NCI-H748 treated with DMSO at 0.1 percent for 48 hours (cell line): Measurements from ENCODE around the gene LMNTD1.
A peak's percentile ranks its signal among the peaks of the same experiment; 100 is the strongest.
"Not testable (repeated sequence)": the region's sequence is repeated elsewhere in the genome, so short reads cannot be mapped to it uniquely, and the experiment has no call there.

Experiments
- DNase-seq: peaks from one replicate; lab custom pipeline; 2025; lab: John Stamatoyannopoulos, UW

The LMNTD1 gene

DNA sequence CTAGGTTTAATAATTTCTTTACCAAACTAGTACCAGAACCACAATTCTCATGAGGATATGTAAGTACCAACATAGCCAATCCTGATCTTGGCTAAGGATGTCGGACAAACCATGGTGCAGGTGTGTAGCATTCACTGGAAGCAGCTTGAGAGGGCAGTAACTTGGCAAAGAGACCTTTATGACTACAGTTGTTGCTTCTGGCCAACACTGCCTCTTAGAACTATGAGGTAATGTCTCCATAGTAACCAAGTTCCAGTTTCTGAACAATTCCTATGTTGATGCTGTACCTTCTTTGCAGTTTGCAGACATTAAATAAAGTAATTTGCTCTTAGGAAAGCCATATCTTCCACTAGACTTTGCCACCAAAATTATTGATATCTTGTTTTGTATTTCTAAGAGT lies at the start of gene LMNTD1:
Gene LMNTD1 (minus strand): TSS at position 186 of the 400 bp plus-strand sequence. CDS start 324 bp downstream, outside the sequence.
- DNase-seq, result no peak

DNA sequence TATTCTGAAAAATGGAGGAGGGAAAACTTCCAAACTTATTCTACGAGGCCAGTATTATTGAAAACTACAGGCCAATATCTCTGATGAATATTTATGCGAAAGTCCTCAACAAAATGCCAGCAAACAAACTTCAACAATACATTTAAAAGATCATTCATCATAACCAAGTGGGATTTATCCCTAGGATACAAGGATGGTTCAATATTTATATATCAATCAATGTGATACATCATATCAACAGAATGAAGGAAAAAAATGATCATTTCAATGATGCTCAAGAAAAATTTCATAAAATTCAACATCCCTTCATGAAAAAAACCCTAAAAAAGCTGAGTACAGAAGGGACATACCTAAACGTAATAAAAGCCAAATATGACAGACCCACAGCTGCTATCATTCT lies 45.9 kb upstream of the LMNTD1 start:
- DNase-seq, result no peak

- DNase-seq, result not testable (repeated sequence)
Observed at GRCh38 chr12:25595496-25595895, 42.4 kb upstream of the LMNTD1 start.

DNA sequence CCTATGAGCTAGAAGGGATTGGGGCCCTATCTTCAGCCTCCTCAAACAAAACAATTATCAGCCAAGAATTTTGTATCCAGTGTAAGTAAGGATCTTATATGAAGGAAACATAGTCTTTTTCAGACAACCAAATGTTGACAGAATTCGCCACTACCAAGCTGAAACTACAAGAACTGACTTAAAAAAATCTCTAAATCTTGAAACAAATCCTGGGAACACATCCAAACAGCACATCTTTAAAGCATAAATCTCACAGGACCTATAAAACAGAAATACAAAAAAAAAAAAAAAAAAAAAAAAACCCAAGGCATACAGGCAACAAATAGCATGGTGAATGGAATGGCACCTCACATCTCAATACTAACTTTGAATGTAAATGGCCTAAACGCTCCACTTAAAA lies 41.3 kb upstream of the LMNTD1 start:
- DNase-seq, result no peak

- no peak for DNase-seq
Observed at GRCh38 chr12:25592725-25593495, 39.8 kb upstream of the LMNTD1 start.

DNA sequence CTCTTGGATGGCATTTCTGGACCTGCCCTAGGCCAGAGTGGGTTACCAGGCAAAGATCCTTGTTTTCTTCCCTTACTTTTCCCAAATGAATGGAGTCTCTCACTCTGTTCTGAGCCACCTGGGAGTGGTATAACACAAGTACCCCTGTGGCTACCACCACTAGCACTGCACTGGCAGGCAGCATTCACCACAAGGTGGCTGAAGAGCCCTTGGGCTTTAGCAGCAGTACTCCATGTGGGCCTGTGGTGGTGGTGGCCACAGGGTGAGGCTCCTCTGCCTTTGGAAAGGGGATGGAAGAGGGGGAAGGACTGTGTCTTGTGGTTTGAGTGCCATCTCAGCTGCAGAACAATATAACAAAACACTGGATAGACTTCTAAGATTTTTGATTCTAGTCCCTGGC lies 38.1 kb upstream of the LMNTD1 start:
- DNase-seq, result no peak

DNA sequence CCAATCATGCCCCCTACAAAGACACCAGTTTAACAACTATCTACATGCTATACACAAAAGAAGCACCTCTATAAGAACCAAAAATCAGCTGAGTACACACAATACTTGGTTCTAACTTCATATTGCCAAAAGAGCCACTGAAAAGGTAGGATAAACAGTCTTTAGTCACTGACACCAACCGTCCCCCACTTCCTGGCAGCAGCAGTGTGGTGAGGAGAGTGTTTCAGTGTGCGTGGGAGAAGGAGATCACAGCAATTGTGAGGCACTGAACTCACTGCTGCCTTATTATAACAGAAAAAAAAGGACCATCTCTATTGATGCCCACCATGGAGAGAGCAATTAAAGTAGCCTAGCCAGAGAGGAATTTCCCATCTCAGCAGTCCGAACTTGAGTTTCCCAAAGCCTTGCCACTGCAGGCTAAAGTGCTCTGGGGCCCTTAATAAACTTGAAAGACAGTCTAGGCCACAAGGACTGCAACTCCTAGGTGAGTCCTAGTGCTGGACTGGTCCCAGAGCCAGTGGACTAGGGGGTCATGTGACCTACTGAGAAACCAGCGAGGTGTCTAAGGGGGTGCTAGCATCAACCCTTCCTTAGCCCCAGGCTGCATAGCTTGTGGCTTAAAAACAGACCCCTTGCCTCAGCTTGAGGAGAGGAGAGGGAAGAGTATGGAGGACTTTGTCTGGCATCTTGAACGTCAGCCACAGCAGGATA lies 37.1 kb upstream of the LMNTD1 start:
- DNase-seq, result no peak

DNA sequence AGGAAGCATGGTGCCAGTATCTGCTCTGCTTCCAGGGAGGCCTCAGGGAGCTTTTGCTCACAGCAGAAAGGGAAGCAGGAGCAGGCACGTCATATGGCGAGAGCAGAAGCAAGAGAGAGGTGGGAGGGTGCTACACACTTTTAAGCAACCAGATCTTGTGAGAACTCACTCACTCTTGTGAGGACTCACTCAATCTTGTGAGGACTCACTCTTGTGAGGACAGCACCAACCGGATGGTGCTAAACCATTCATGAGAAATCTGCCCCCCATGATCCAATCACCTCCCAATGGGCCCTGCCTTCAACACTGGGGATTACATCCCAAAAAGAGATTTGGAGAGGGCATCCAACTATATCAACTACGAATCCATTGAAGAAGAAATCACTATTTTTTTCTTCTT lies 34.3 kb upstream of the LMNTD1 start:
- DNase-seq, result no peak

DNA sequence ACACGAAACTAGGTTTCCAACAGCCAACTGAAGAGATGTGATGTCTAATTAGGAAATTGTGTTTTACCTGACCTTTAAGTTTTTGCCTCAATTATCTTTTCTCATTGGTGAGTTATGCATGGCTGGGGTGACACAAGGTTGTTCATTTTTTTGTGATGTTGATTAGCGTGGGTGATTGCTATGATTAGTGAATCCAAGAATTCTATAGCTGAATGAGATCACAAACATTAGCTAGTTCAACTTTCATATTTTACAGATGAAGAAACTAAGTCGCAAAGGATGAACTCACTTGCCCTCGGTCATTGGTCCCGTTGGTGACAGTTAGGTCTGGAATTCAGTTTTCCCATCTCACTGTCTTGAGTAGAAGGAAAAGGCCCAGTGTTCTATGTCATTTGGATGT lies 32.6 kb upstream of the LMNTD1 start:
- DNase-seq, result no peak

DNA sequence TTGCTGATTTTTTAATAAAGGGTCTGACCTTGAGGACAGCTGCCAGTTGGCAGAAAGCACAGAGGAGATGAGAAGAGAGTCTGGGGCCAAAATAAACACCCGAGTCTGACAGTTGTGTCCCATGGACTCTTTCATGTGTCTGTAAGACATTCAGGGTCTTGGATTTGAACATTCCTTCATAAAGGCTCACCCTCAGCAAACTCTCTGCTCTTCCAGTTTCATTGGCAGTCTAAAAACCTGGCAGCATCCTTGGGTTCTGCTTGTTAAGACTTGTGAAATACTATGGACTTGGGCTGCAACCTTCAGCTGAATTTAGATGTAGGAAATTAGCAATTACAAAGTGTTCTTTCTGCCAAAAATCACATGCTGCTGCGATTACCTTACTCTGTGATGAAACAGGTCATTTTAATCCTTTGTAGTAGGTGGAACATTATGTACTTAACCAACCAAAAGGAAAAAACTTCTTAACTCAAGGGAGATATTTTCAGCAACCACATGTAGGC lies 32.0 kb upstream of the LMNTD1 start:
- DNase-seq, result no peak

DNA sequence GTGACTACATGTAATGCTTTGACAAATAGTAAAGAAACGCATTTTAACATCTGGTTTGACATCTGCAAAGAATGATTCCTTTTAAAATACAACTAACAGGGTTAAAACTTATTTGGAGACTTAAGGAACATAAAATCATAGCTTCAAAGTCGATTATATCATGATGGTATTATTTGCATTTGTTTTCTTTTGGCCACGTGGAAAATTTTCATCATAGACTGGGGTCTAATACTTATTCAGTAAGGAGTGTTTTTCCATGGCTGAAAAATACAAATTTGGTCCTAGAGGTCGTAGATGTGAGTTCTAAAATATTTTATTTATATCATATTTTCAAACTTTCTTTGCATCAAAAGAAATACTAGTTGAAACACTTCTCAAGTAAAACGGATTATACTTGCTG lies 31.5 kb upstream of the LMNTD1 start:
- no peak for DNase-seq

DNA sequence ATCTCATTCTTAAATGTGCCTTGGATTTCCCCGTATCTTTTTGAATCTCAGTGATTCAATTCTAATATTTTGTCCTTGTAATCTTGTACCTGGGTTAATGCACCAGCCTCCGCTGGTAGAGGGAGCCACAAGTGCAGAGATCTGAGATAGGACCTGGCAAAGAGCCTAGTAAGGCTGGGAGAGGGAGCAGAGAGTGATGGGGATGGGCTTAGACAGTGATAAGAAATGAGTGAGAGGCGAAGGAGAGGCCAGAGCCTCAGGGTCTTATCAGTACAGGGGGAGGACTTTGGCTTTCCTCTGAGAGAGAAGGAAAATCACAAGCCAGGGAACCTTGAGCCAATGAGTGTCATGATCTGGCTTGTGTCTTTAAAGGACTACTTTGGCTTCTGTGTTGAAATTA lies 30.5 kb upstream of the LMNTD1 start:
- DNase-seq, result no peak

DNA sequence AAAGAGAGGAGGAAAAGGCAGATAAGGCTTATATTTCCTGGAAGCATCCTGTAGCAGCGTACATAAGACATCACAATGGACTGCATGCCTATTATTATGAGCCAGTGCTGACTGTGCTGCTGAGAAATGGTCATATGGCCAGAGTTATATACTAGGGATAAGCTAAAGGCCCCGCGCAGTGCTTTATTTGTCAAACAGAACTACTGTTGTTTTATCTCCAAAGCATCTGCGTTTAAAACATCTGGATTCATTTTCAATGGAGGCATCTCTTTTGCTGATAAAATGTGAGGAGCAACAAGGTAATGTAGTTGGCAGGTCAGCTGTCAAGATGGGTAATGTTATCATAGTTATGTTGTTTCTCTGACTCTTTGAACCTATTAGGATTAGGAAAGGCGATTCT lies 28.0 kb upstream of the LMNTD1 start:
- DNase-seq, result no peak

DNA sequence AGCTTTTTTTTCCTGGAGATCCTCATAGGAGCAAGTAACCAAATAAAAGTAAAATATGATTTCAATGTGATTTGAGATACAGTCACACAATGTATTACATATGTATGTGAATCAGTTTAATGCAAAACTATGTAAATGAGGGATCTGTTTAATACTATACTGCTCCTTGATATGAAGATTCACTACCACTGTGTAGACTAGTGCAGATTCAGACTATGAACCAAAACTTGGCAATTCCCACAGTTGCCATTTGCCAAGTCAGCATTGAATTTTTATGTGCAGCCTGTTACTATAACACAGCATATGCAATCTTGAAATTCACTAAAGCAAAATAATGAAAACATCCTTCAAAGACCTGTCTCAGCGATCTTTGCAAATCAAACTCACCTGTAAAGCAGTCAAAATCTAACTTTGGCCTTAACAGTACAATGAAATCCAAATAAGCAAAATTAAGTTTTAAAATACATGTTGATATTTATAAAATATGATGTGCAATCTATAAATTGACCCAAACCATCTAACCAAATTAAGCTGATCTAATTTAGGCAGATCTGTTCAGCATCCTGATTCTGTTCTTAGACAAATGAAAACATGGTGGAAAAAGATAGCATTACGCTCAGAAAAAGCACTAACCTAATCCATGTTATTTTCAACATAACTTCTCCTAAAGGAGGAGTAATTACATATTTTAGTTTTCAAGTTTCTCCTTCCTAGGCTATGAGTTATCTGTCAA lies 25.5 kb upstream of the LMNTD1 start:
- no peak for DNase-seq

DNA sequence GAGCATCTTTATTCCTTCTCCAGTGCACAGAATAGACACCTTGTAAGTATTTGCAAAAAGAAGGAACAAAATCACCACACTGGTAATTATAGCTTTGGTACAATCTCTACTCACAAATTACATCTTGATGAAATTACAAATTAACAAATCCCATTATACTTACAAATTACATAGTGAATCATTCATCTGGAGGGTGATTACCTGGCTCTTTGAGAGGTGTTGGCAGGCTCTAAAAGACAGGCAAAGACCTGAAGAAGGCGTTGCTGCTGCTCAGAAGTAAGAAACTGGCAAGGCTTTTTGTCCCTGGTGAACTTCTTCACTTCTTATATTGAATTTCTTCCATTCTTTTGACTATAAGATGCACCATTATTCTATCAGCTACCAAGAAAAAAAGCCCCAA lies 21.7 kb upstream of the LMNTD1 start:
- no peak for DNase-seq

DNA sequence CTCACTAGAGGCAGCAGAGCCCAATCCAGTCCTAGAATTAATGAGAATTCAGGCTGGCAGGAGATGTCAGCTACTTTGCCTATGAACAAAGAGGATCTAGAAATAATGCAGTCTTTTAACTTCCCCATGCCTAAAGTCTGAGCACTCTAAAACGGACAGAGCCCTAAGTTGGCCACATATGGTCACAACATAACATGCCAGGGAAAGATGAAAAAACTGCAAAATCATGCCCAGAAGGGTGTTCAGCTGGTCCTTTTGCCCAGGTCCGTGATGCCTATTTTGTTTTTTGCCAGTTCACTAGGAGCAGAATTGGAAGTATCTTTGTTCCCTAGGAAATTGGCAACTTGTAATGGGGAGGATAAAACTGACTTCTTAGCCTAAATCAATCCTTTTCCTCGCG lies 20.3 kb upstream of the LMNTD1 start:
- DNase-seq, result no peak

GRCh38 chr12:25570418-25570817 lies 17.3 kb upstream of the LMNTD1 start:
- no peak for DNase-seq

GRCh38 chr12:25566202-25566949 lies 13.3 kb upstream of the LMNTD1 start:
- DNase-seq, result no peak

DNA sequence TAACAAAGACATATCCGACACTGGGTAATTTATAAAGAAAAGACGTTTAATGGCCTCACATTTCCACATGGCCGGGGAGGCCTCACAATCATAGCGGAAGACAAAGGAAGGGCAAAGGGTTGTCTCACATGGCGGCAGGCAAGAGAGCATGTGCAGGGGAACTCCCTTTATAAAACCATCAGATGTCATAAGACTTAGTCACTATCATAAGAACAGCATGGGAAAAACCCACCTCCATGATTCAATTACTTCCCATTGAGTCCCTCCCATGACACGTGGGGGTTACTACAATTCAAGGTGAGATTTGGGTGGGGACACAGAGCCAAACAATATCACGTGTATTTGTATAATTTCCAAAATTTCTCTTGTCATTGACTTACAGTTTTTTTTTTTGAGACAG lies 5.5 kb upstream of the LMNTD1 start:
- DNase-seq, result no peak

GRCh38 chr12:25557830-25558436 lies 4.8 kb upstream of the LMNTD1 start:
- DNase-seq, result peak; percentile 19

GRCh38 chr12:25556153-25556552 lies 3.1 kb upstream of the LMNTD1 start:
- no peak for DNase-seq

DNA sequence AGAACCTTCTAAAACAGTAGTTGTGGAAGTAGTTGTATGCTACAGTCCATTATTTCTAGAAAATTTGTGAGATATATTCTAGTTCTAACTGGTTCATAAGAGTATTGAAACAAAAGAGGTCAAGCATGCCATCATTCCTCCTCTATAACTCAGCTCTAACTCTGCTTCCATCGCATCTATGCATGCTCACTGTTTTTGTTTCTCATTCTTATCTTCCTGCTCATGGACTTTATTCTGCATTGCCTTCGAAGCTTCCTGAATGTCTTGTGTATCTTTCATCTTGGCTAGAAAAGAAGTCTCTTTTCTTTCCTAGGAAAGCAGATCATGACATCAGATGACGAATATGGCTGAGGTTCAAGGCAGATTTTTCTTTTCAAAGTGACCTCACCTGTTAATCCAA lies 402 bp downstream of the LMNTD1 start:
- no peak for DNase-seq
